ENCODE data around the gene PFDN6. TPM values are rescaled to one million over a fixed set of nuclear protein-coding genes. Genes with fewer than 3 reads are reported as not detected.

The PFDN6 gene
- total and polyA plus RNA-seq, 9 of the 15 experiments (the other 6 are each of a cell fraction or from before 2014, with no cell fraction given): 6.8 to 475 (median 216) TPM

- TF ChIP-seq CTCF (IDR thresholded peaks at IDR 0.05 in 2 of 3, conservative IDR thresholded peaks at IDR 0.05 in 1 of 3; ENCODE audit: insufficient read depth in 2 of 3, low read depth in 1 of 3, low read length in 3 of 3) (peak; percentile 96 to 98 (median 98)), MYNN (IDR thresholded peaks at IDR 0.05) (0 out of 2 replicates have a peak, but pooled peaks have one; percentile 32), MYNN (CRISPR knock-in tag; IDR thresholded peaks at IDR 0.05) (no peak), HNRNPLL (IDR thresholded peaks at IDR 0.05; ENCODE audit: low read depth, low read length, poor library complexity, severe bottlenecking) (peak; percentile 70), SMC3 (conservative IDR thresholded peaks at IDR 0.05; ENCODE audit: insufficient read depth, low read depth, low read length) (peak; percentile 82), DEAF1 (CRISPR knock-in tag; IDR thresholded peaks at IDR 0.05) (peak; percentile 90), HMGXB4 (CRISPR knock-in tag; IDR thresholded peaks at IDR 0.05) (peak; percentile 85; the same call in 1 of the 2 replicates), FOXK2 (conservative IDR thresholded peaks at IDR 0.05 in 1 of 2, IDR thresholded peaks at IDR 0.05 in 1 of 2; ENCODE audit: low read depth in 2 of 2) (peak in 1 of 2 experiments; percentile 23; a peak in 2 of 4 replicates), E2F1 (CRISPR knock-in tag; IDR thresholded peaks at IDR 0.05) (0 out of 2 replicates have a peak, but pooled peaks have one; percentile 44)
- TF ChIP-seq, protein P1, sequence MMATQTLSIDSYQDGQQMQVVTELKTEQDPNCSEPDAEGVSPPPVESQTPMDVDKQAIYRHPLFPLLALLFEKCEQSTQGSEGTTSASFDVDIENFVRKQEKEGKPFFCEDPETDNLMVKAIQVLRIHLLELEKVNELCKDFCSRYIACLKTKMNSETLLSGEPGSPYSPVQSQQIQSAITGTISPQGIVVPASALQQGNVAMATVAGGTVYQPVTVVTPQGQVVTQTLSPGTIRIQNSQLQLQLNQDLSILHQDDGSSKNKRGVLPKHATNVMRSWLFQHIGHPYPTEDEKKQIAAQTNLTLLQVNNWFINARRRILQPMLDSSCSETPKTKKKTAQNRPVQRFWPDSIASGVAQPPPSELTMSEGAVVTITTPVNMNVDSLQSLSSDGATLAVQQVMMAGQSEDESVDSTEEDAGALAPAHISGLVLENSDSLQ (IDR thresholded peaks at IDR 0.05): peak; percentile 8; the same call in 1 of the 2 replicates
- TF ChIP-seq, protein P2, sequence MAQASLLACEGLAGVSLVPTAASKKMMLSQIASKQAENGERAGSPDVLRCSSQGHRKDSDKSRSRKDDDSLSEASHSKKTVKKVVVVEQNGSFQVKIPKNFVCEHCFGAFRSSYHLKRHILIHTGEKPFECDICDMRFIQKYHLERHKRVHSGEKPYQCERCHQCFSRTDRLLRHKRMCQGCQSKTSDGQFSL (CRISPR knock-in tag; IDR thresholded peaks at IDR 0.05): peak; percentile 65; the same call in 1 of the 2 replicates
- TF ChIP-seq, protein P2 (tag; IDR thresholded peaks at IDR 0.05): peak in 1 of 2 experiments; percentile 53; a peak in 1 of 4 replicates
- TF ChIP-seq, protein P3, sequence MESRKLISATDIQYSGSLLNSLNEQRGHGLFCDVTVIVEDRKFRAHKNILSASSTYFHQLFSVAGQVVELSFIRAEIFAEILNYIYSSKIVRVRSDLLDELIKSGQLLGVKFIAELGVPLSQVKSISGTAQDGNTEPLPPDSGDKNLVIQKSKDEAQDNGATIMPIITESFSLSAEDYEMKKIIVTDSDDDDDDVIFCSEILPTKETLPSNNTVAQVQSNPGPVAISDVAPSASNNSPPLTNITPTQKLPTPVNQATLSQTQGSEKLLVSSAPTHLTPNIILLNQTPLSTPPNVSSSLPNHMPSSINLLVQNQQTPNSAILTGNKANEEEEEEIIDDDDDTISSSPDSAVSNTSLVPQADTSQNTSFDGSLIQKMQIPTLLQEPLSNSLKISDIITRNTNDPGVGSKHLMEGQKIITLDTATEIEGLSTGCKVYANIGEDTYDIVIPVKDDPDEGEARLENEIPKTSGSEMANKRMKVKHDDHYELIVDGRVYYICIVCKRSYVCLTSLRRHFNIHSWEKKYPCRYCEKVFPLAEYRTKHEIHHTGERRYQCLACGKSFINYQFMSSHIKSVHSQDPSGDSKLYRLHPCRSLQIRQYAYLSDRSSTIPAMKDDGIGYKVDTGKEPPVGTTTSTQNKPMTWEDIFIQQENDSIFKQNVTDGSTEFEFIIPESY (CRISPR knock-in tag; IDR thresholded peaks at IDR 0.05): peak; percentile 47; the same call in 1 of the 2 replicates
Observed at GRCh38 chr6:33247977-33248642, 41.3 kb upstream of the PFDN6 start (continued).

Measured in K562 (cell line).